GM12878 (cell line): ENCODE measurements around the gene PPP2R3B. TPM values are rescaled to one million over a fixed set of nuclear protein-coding genes. Genes with fewer than 3 reads are reported as not detected.
A peak's percentile ranks its signal among the peaks of the same experiment; 100 is the strongest.

Source experiments
- ASH2L ChIP-seq: fragments of 300-600, 200-600 bp; sonication (generic); IDR thresholded peaks from 2 replicates; pipeline ENCODE4 v1.6.1; 2017; ENCODE audit warnings: low read depth, mild to moderate bottlenecking, borderline replicate concordance
- ATF3 ChIP-seq: IDR thresholded peaks from 2 replicates; pipeline ENCODE4 v1.6.1; 2011; ENCODE audit warnings: low read depth, mild to moderate bottlenecking, low read length, moderate library complexity, borderline replicate concordance; ENCODE audit errors: extremely low read depth
- BHLHE40 ChIP-seq, 2 experiments: fragments of 450-650 bp in 1 of 2; IDR thresholded peaks; 2 replicates each; pipeline ENCODE4 v1.6.1; 2011 to 2017; ENCODE audit warnings: low read depth in 2 of 2, borderline replicate concordance in 1 of 2, improper control_type of control experiment in 1 of 2, low read length in 1 of 2, mild to moderate bottlenecking in 1 of 2
- CBX3 ChIP-seq: fragments of 200-600 bp; sonication (generic); IDR thresholded peaks from 2 replicates; pipeline ENCODE4 v1.6.1; 2016; ENCODE audit warnings: low read depth, borderline replicate concordance
- HDAC2 ChIP-seq: fragments of 200-600 bp; sonication (generic); IDR thresholded peaks from 2 replicates; pipeline ENCODE4 v1.6.1; 2017
- JUND ChIP-seq: IDR thresholded peaks from 2 replicates; pipeline ENCODE4 v1.6.1; 2012; ENCODE audit warnings: low read depth, mild to moderate bottlenecking, low read length, improper control_type of control experiment, moderate library complexity
- KAT2A ChIP-seq: conservative IDR thresholded peaks from 2 replicates; pipeline ENCODE4 v1.6.1; 2011; ENCODE audit warnings: low read depth, low read length; ENCODE audit not compliant: control insufficient read depth
- LARP7 ChIP-seq: fragments of 450-650 bp; IDR thresholded peaks from 2 replicates; pipeline ENCODE4 v1.6.1; 2017; ENCODE audit warnings: mild to moderate bottlenecking
- NFYB ChIP-seq: IDR thresholded peaks from 2 replicates; pipeline ENCODE4 v1.6.1; 2011; ENCODE audit warnings: low read depth, mild to moderate bottlenecking, low read length, improper control_type of control experiment, moderate library complexity; ENCODE audit not compliant: insufficient read depth
- NR2C1 ChIP-seq: fragments of 450-650 bp; IDR thresholded peaks from 2 replicates; pipeline ENCODE4 v1.6.1; 2017; ENCODE audit warnings: antibody characterized with exemption, mild to moderate bottlenecking, moderate library complexity
- PML ChIP-seq: IDR thresholded peaks from 2 replicates; pipeline ENCODE4 v1.6.1; 2012; ENCODE audit warnings: low read length, inconsistent platforms
- RELA ChIP-seq: fragments of 450-650 bp; IDR thresholded peaks from 2 replicates; pipeline ENCODE4 v1.8.0; 2014; ENCODE audit warnings: borderline replicate concordance; ENCODE audit not compliant: partially characterized antibody
- SREBF1 ChIP-seq: IDR thresholded peaks from 2 replicates; pipeline ENCODE4 v1.6.1; 2012; ENCODE audit warnings: mild to moderate bottlenecking, low read length
- TCF3 ChIP-seq: IDR thresholded peaks from 2 replicates; pipeline ENCODE4 v1.6.1; 2012; ENCODE audit warnings: low read depth, mild to moderate bottlenecking, low read length, borderline replicate concordance; ENCODE audit not compliant: insufficient read depth
- YY1 ChIP-seq: IDR thresholded peaks from 2 replicates; pipeline ENCODE4 v1.6.1; 2011; ENCODE audit warnings: low read depth, mild to moderate bottlenecking, low read length
- ZNF207 ChIP-seq: fragments of 450-650 bp; IDR thresholded peaks from 2 replicates; pipeline ENCODE4 v1.6.1; 2014; ENCODE audit warnings: antibody characterized with exemption, mild to moderate bottlenecking, borderline replicate concordance
- ZNF384 ChIP-seq: IDR thresholded peaks from 2 replicates; pipeline ENCODE4 v1.6.1; 2012; ENCODE audit warnings: low read depth, mild to moderate bottlenecking, low read length, improper control_type of control experiment, borderline replicate concordance
- polyA plus RNA-seq, 11 experiments: library from polyadenylated mRNA; depleted of rRNA in 4 of 11; unstranded in 6 of 11; stranded (reverse) in 5 of 11; fragments of >200 nt; fragmentation: Nextera tagmentation in 4 of 11; fragmentation: Illumina TruSeq in 1 of 11; extraction: Ambion mirVana in 4 of 11; extraction: Trizol in 1 of 11; gene quantifications; 1 replicate in 1 of 11; 2 replicates in 10 of 11; pipeline versions ENCODE4 v1.2.1 to v1.2.3, GENCODE V29; 2011 to 2016; ENCODE audit warnings: inconsistent platforms in 2 of 11, missing spikeins in 2 of 11, low read depth in 1 of 11
- total RNA-seq, 4 experiments: library from RNA; depleted of rRNA in 3 of 4; stranded (reverse); fragments of >200 nt in 3 of 4; fragmentation: Illumina TruSeq in 1 of 4; extraction: Trizol in 1 of 4; gene quantifications; 2 replicates each; pipeline versions ENCODE4 v1.2.1 to v1.2.3, GENCODE V29; 2013 to 2021
- TF ChIP-seq, protein P1 (sequence below): fragments of 450-650 bp; IDR thresholded peaks from 2 replicates; pipeline ENCODE4 v1.6.1; 2017; ENCODE audit warnings: mild to moderate bottlenecking, moderate library complexity
- TF ChIP-seq, protein P2 (sequence below): fragments of 450-650 bp; IDR thresholded peaks from 2 replicates; pipeline ENCODE4 v1.6.1; 2018; ENCODE audit warnings: borderline replicate concordance, mild to moderate bottlenecking; ENCODE audit not compliant: partially characterized antibody

The PPP2R3B gene
- total and polyA plus RNA-seq, 10 of the 15 experiments (the other 5 are each of a cell fraction or from before 2014, with no cell fraction given): 0.11 to 34.3 (median 9.7) TPM; not detected in 1

DNA sequence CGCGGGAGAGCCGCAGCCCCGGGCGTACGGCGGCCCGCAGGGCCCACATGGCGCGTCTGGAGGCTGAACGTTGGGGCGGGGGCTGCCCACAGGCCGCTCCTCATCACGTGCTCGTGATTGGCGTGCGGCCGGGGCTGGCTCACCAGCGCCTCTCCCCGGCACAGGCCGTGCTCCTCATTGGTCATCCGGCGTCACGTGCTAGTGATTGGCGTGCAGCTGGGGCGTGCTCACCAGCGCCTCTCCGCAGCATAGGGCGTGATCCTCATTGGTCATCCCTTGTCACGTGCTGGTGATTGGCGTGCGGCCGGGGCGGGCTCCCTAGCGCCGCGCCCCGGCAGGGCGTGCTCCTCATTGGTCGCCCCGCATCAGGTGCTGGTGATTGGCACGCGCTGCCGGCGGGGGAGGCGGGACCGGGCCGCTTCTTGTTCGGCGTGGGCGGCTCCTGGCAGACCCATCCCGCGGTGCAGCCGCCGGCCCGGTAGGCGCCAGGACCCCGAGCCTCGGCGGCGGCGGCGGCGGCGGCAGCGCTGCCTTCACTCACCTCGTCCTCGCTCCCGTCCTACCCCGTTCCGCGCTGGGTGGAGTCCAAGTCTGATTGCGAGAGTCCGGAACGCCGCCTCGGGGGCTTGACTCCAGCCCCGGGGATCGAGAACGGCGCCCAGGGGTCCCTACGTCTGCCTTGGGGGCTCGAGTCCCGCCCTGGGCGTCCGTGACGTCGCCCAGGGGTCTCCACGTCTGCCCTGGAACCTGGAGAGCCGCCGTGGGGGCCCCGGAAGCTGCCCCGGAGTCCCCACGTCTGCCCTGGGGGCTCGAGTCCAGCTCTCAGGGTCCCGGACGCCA, 67.7 kb downstream of the PPP2R3B start, which contains the start of gene GTPBP6 (continued):
- TF ChIP-seq ATF3: peak; percentile 98
- no peak for TF ChIP-seq NR2C1
- TF ChIP-seq ASH2L: no peak
- TF ChIP-seq ZNF207: peak; percentile 58; the same call in 1 of the 2 replicates
- TF ChIP-seq LARP7: peak; percentile 69
- TF ChIP-seq, protein P1, sequence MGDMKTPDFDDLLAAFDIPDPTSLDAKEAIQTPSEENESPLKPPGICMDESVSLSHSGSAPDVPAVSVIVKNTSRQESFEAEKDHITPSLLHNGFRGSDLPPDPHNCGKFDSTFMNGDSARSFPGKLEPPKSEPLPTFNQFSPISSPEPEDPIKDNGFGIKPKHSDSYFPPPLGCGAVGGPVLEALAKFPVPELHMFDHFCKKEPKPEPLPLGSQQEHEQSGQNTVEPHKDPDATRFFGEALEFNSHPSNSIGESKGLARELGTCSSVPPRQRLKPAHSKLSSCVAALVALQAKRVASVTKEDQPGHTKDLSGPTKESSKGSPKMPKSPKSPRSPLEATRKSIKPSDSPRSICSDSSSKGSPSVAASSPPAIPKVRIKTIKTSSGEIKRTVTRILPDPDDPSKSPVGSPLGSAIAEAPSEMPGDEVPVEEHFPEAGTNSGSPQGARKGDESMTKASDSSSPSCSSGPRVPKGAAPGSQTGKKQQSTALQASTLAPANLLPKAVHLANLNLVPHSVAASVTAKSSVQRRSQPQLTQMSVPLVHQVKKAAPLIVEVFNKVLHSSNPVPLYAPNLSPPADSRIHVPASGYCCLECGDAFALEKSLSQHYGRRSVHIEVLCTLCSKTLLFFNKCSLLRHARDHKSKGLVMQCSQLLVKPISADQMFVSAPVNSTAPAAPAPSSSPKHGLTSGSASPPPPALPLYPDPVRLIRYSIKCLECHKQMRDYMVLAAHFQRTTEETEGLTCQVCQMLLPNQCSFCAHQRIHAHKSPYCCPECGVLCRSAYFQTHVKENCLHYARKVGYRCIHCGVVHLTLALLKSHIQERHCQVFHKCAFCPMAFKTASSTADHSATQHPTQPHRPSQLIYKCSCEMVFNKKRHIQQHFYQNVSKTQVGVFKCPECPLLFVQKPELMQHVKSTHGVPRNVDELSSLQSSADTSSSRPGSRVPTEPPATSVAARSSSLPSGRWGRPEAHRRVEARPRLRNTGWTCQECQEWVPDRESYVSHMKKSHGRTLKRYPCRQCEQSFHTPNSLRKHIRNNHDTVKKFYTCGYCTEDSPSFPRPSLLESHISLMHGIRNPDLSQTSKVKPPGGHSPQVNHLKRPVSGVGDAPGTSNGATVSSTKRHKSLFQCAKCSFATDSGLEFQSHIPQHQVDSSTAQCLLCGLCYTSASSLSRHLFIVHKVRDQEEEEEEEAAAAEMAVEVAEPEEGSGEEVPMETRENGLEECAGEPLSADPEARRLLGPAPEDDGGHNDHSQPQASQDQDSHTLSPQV: 0 out of 2 replicates have a peak, but pooled peaks have one; percentile 20
- no peak for TF ChIP-seq ZNF384
- TF ChIP-seq TCF3: no peak
- peak; percentile 33; the same call in 1 of the 2 replicates for TF ChIP-seq YY1
- TF ChIP-seq PML: 0 out of 2 replicates have a peak, but pooled peaks have one; percentile 26
- peak; percentile 98 to 100 for TF ChIP-seq BHLHE40 (IDR thresholded peaks at IDR 0.05; ENCODE audit: borderline replicate concordance in 1 of 2, low read depth in 2 of 2, low read length in 1 of 2)
- no peak for TF ChIP-seq HDAC2
- TF ChIP-seq NFYB: peak; percentile 97
- no peak for TF ChIP-seq CBX3
- no peak; the same call in 1 of the 2 replicates for TF ChIP-seq SREBF1
- no peak for TF ChIP-seq JUND
- peak; percentile 99 for TF ChIP-seq RELA
- TF ChIP-seq, protein P2, sequence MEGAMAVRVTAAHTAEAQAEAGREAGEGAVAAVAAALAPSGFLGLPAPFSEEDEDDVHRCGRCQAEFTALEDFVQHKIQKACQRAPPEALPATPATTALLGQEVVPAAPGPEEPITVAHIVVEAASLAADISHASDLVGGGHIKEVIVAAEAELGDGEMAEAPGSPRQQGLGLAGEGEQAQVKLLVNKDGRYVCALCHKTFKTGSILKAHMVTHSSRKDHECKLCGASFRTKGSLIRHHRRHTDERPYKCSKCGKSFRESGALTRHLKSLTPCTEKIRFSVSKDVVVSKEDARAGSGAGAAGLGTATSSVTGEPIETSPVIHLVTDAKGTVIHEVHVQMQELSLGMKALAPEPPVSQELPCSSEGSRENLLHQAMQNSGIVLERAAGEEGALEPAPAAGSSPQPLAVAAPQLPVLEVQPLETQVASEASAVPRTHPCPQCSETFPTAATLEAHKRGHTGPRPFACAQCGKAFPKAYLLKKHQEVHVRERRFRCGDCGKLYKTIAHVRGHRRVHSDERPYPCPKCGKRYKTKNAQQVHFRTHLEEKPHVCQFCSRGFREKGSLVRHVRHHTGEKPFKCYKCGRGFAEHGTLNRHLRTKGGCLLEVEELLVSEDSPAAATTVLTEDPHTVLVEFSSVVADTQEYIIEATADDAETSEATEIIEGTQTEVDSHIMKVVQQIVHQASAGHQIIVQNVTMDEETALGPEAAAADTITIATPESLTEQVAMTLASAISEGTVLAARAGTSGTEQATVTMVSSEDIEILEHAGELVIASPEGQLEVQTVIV: peak; percentile 33
- no peak for TF ChIP-seq KAT2A
